Measurements from ENCODE around the gene DNAJB6.
A peak's percentile ranks its signal among the peaks of the same experiment; 100 is the strongest.

Gene DNAJB6

GRCh38 chr7:157444011-157444842 is 107.4 kb downstream of the DNAJB6 start:
- Histone ChIP-seq H4K91ac (ENCODE audit: low read depth, low read length, poor library complexity) (no peak overlapping the region), H3K27ac (replicated peaks; ENCODE audit: low read length) (no peak overlapping the region), H3K79me1 (ENCODE audit: low read depth, low read length) (peaks cover 2% of the 10 kb centered on the region), H3K9me3 (replicated peaks in 1 of 2; ENCODE audit: control insufficient read depth in 2 of 2, insufficient read depth in 1 of 2, low read depth in 1 of 2, low read length in 2 of 2) (peaks cover 9 to 30% of the 10 kb centered on the region in 2 donors), H3K4me1 (ENCODE audit: control insufficient read depth in 2 of 2, insufficient read depth in 1 of 2, low read depth in 1 of 2, low read length in 2 of 2) (no peaks in the 10 kb centered on the region), H4K8ac (ENCODE audit: low read depth, low read length) (no peak overlapping the region), H3K27me3 (ENCODE audit: control insufficient read depth in 3 of 3, insufficient read depth in 3 of 3, low read depth in 1 of 3, low read length in 3 of 3) (no peaks in the 10 kb centered on the region), H3K23ac (ENCODE audit: low read depth, low read length, poor library complexity) (no peak overlapping the region), H3K14ac (ENCODE audit: low read length) (no peak overlapping the region), H2BK5ac (ENCODE audit: low read length) (no peak overlapping the region), H2BK12ac (ENCODE audit: low read length) (no peak overlapping the region), H3K9ac (ENCODE audit: low read depth, low read length, poor library complexity) (no peak overlapping the region), H2AFZ (ENCODE audit: low read length) (no peak overlapping the region), H3K18ac (ENCODE audit: low read length) (no peak overlapping the region), H3K4me2 (ENCODE audit: insufficient read depth, low read length, poor library complexity, severe bottlenecking) (no peak overlapping the region), H2AK5ac (ENCODE audit: low read depth, low read length) (no peak overlapping the region), H3K36me3 (replicated peaks in 1 of 2; ENCODE audit: control insufficient read depth in 2 of 2, insufficient read depth in 2 of 2, low read length in 2 of 2) (no peaks in the 10 kb centered on the region), H2BK120ac (ENCODE audit: low read depth, low read length) (no peak overlapping the region), H3K4me3 (ENCODE audit: low read length in 2 of 2) (no peak overlapping the region), H2BK15ac (ENCODE audit: low read length) (peak overlapping the region; percentile 2), H3K4ac (ENCODE audit: low read length) (no peak overlapping the region)
- DNase-seq (ENCODE audit: low spot score), result no peak
- no CpG with 5 or more reads among the region's 27 CpGs for WGBS, 2 donors (ENCODE audit: extremely low coverage in 2 of 2, insufficient read length in 2 of 2, insufficient replicate concordance in 1 of 2)

- no peak overlapping the region for H3K4ac ChIP-seq (ENCODE audit: low read length)
- H3K36me3 ChIP-seq (replicated peaks in 1 of 2; ENCODE audit: control insufficient read depth in 2 of 2, insufficient read depth in 2 of 2, low read length in 2 of 2), result no peaks in the 10 kb centered on the region
- no peak overlapping the region for H3K9ac ChIP-seq (ENCODE audit: low read depth, low read length, poor library complexity)
- H3K4me3 ChIP-seq (ENCODE audit: low read length in 2 of 2), result no peak overlapping the region
- DNase-seq (ENCODE audit: low spot score), result no peak
- no peak overlapping the region for H2AK5ac ChIP-seq (ENCODE audit: low read depth, low read length)
- no peak overlapping the region for H4K8ac ChIP-seq (ENCODE audit: low read depth, low read length)
- no peak overlapping the region for H3K23ac ChIP-seq (ENCODE audit: low read depth, low read length, poor library complexity)
- WGBS, 2 donors (ENCODE audit: extremely low coverage in 2 of 2, insufficient read length in 2 of 2, insufficient replicate concordance in 1 of 2), result no CpG with 5 or more reads among the region's 9 CpGs
- H3K27me3 ChIP-seq (ENCODE audit: control insufficient read depth in 3 of 3, insufficient read depth in 3 of 3, low read depth in 1 of 3, low read length in 3 of 3), result no peaks in the 10 kb centered on the region
- H3K79me1 ChIP-seq (ENCODE audit: low read depth, low read length), result no peaks in the 10 kb centered on the region
- no peak overlapping the region for H4K91ac ChIP-seq (ENCODE audit: low read depth, low read length, poor library complexity)
- H2AFZ ChIP-seq (ENCODE audit: low read length), result no peak overlapping the region
- H3K4me2 ChIP-seq (ENCODE audit: insufficient read depth, low read length, poor library complexity, severe bottlenecking), result no peak overlapping the region
- H2BK15ac ChIP-seq (ENCODE audit: low read length), result peak overlapping the region; percentile 2
- H2BK120ac ChIP-seq (ENCODE audit: low read depth, low read length), result no peak overlapping the region
- H2BK12ac ChIP-seq (ENCODE audit: low read length), result no peak overlapping the region
- peaks cover 8 to 27% of the 10 kb centered on the region in 2 donors for H3K9me3 ChIP-seq (replicated peaks in 1 of 2; ENCODE audit: control insufficient read depth in 2 of 2, insufficient read depth in 1 of 2, low read depth in 1 of 2, low read length in 2 of 2)
- H3K4me1 ChIP-seq (ENCODE audit: control insufficient read depth in 2 of 2, insufficient read depth in 1 of 2, low read depth in 1 of 2, low read length in 2 of 2), result no peaks in the 10 kb centered on the region
- H3K18ac ChIP-seq (ENCODE audit: low read length), result no peak overlapping the region
- no peak overlapping the region for H2BK5ac ChIP-seq (ENCODE audit: low read length)
- no peak overlapping the region for H3K27ac ChIP-seq (replicated peaks; ENCODE audit: low read length)
- H3K14ac ChIP-seq (ENCODE audit: low read length), result no peak overlapping the region
These were observed 108.0 kb downstream of the DNAJB6 start for GRCh38 chr7:157444843-157445135.

- no peaks in the 10 kb centered on the region for H3K36me3 ChIP-seq (replicated peaks in 1 of 2; ENCODE audit: control insufficient read depth in 2 of 2, insufficient read depth in 2 of 2, low read length in 2 of 2)
- no peak overlapping the region for H3K9ac ChIP-seq (ENCODE audit: low read depth, low read length, poor library complexity)
- no peak overlapping the region for H2BK12ac ChIP-seq (ENCODE audit: low read length)
- no peak overlapping the region for H3K4me3 ChIP-seq (ENCODE audit: low read length in 2 of 2)
- H2BK5ac ChIP-seq (ENCODE audit: low read length), result no peak overlapping the region
- no peak overlapping the region for H3K4ac ChIP-seq (ENCODE audit: low read length)
- H3K4me2 ChIP-seq (ENCODE audit: insufficient read depth, low read length, poor library complexity, severe bottlenecking), result no peak overlapping the region
- H3K27ac ChIP-seq (replicated peaks; ENCODE audit: low read length), result no peak overlapping the region
- H3K4me1 ChIP-seq (ENCODE audit: control insufficient read depth in 2 of 2, insufficient read depth in 1 of 2, low read depth in 1 of 2, low read length in 2 of 2), result no peaks in the 10 kb centered on the region
- peaks cover 8 to 21% of the 10 kb centered on the region in 2 donors for H3K9me3 ChIP-seq (replicated peaks in 1 of 2; ENCODE audit: control insufficient read depth in 2 of 2, insufficient read depth in 1 of 2, low read depth in 1 of 2, low read length in 2 of 2)
- H3K14ac ChIP-seq (ENCODE audit: low read length), result no peak overlapping the region
- peak overlapping the region; percentile 70 for H2AK5ac ChIP-seq (ENCODE audit: low read depth, low read length)
- no peak overlapping the region for H2BK15ac ChIP-seq (ENCODE audit: low read length)
- H2AFZ ChIP-seq (ENCODE audit: low read length), result no peak overlapping the region
- no peaks in the 10 kb centered on the region for H3K79me1 ChIP-seq (ENCODE audit: low read depth, low read length)
- no peak overlapping the region for H2BK120ac ChIP-seq (ENCODE audit: low read depth, low read length)
- DNase-seq (ENCODE audit: low spot score), result no peak
- no peaks in the 10 kb centered on the region for H3K27me3 ChIP-seq (ENCODE audit: control insufficient read depth in 3 of 3, insufficient read depth in 3 of 3, low read depth in 1 of 3, low read length in 3 of 3)
- no CpG with 5 or more reads among the region's 16 CpGs for WGBS, 2 donors (ENCODE audit: extremely low coverage in 2 of 2, insufficient read length in 2 of 2, insufficient replicate concordance in 1 of 2)
- no peak overlapping the region for H4K8ac ChIP-seq (ENCODE audit: low read depth, low read length)
- H4K91ac ChIP-seq (ENCODE audit: low read depth, low read length, poor library complexity), result no peak overlapping the region
- H3K23ac ChIP-seq (ENCODE audit: low read depth, low read length, poor library complexity), result peak overlapping the region; percentile 17
- peak overlapping the region; percentile 48 for H3K18ac ChIP-seq (ENCODE audit: low read length)
These were observed 108.6 kb downstream of the DNAJB6 start for GRCh38 chr7:157445246-157445955.

- Histone ChIP-seq H2BK15ac (ENCODE audit: low read length) (no peak overlapping the region), H2AFZ (ENCODE audit: low read length) (no peak overlapping the region), H3K4me1 (ENCODE audit: control insufficient read depth in 2 of 2, insufficient read depth in 1 of 2, low read depth in 1 of 2, low read length in 2 of 2) (no peaks in the 10 kb centered on the region), H2AK5ac (ENCODE audit: low read depth, low read length) (peak overlapping the region; percentile 70), H3K4ac (ENCODE audit: low read length) (no peak overlapping the region), H2BK5ac (ENCODE audit: low read length) (no peak overlapping the region), H3K18ac (ENCODE audit: low read length) (peak overlapping the region; percentile 48), H3K79me1 (ENCODE audit: low read depth, low read length) (no peaks in the 10 kb centered on the region), H3K23ac (ENCODE audit: low read depth, low read length, poor library complexity) (peak overlapping the region; percentile 17), H2BK120ac (ENCODE audit: low read depth, low read length) (no peak overlapping the region), H2BK12ac (ENCODE audit: low read length) (no peak overlapping the region), H3K4me3 (ENCODE audit: low read length in 2 of 2) (no peak overlapping the region), H3K4me2 (ENCODE audit: insufficient read depth, low read length, poor library complexity, severe bottlenecking) (no peak overlapping the region), H4K8ac (ENCODE audit: low read depth, low read length) (no peak overlapping the region), H3K9me3 (replicated peaks in 1 of 2; ENCODE audit: control insufficient read depth in 2 of 2, insufficient read depth in 1 of 2, low read depth in 1 of 2, low read length in 2 of 2) (peaks cover 8 to 18% of the 10 kb centered on the region in 2 donors), H3K9ac (ENCODE audit: low read depth, low read length, poor library complexity) (no peak overlapping the region), H3K36me3 (replicated peaks in 1 of 2; ENCODE audit: control insufficient read depth in 2 of 2, insufficient read depth in 2 of 2, low read length in 2 of 2) (no peaks in the 10 kb centered on the region), H3K27me3 (ENCODE audit: control insufficient read depth in 3 of 3, insufficient read depth in 3 of 3, low read depth in 1 of 3, low read length in 3 of 3) (no peaks in the 10 kb centered on the region), H3K14ac (ENCODE audit: low read length) (no peak overlapping the region), H3K27ac (replicated peaks; ENCODE audit: low read length) (no peak overlapping the region), H4K91ac (ENCODE audit: low read depth, low read length, poor library complexity) (no peak overlapping the region)
- WGBS, 2 donors (ENCODE audit: extremely low coverage in 2 of 2, insufficient read length in 2 of 2, insufficient replicate concordance in 1 of 2), result no CpG with 5 or more reads among the region's 11 CpGs
- DNase-seq (ENCODE audit: low spot score), result no peak
These were observed 109.1 kb downstream of the DNAJB6 start for GRCh38 chr7:157445956-157446295.

All from neuronal stem cell (in vitro differentiated cells).